K562 (cell line): Measurements from ENCODE around the gene CDCP1. TPM values are rescaled to one million over a fixed set of nuclear protein-coding genes. Genes with fewer than 3 reads are reported as not detected.
A peak's percentile ranks its signal among the peaks of the same experiment; 100 is the strongest.

ENCODE experiments used
- CEBPB ChIP-seq: fragments of 450-650 bp; IDR thresholded peaks from 2 replicates; pipeline ENCODE4 v1.6.1; 2016; ENCODE audit warnings: missing genetic modification characterization, missing compliant biosample characterization
- CLOCK ChIP-seq: fragments of 250-450 bp; sonication (Bioruptor Pico); IDR thresholded peaks from 2 replicates; pipeline ENCODE4 v1.4.0; 2020; ENCODE audit warnings: mild to moderate bottlenecking, moderate library complexity, borderline replicate concordance
- ELF2 ChIP-seq: fragments of 250-450 bp; sonication (Bioruptor Pico); IDR thresholded peaks from 2 replicates; pipeline ENCODE4 v1.5.0; 2021; ENCODE audit warnings: mild to moderate bottlenecking
- ETV1 ChIP-seq: fragments of 450-650 bp; conservative IDR thresholded peaks from 2 replicates; pipeline ENCODE4 v1.6.1; 2016; ENCODE audit warnings: missing genetic modification characterization, control low read depth, low read depth, missing compliant biosample characterization
- HLTF ChIP-seq: fragments of 450-650 bp; IDR thresholded peaks from 2 replicates; pipeline ENCODE4 v1.6.1; 2016
- KAT8 ChIP-seq: fragments of 450-650 bp; IDR thresholded peaks from 2 replicates; pipeline ENCODE4 v1.6.1; 2016; ENCODE audit warnings: low read depth, mild to moderate bottlenecking
- NCOA2 ChIP-seq, 2 experiments: fragments of 450-650 bp; IDR thresholded peaks; 2 replicates each; pipeline ENCODE4 v1.6.1; 2018; ENCODE audit warnings: mild to moderate bottlenecking in 2 of 2, moderate library complexity in 1 of 2; ENCODE audit not compliant: partially characterized antibody in 2 of 2
- PHTF2 ChIP-seq: fragments of 250-450 bp; sonication (Bioruptor Pico); IDR thresholded peaks from 2 replicates; pipeline ENCODE4 v1.5.0; 2021; ENCODE audit warnings: mild to moderate bottlenecking
- PTBP1 ChIP-seq: fragments of 200-400 bp; formaldehyde crosslinking; IDR thresholded peaks from 2 replicates; pipeline ENCODE4 v1.6.1; 2017; ENCODE audit warnings: low read depth, low read length
- SETDB1 ChIP-seq: IDR thresholded peaks from one replicate; pipeline ENCODE4 v1.6.1; 2012; ENCODE audit warnings: low read length, control low read depth, inconsistent platforms
- SOX6 ChIP-seq: fragments of 450-650 bp; IDR thresholded peaks from 2 replicates; pipeline ENCODE4 v1.6.1; 2014; ENCODE audit warnings: mild to moderate bottlenecking
- SP2 ChIP-seq: IDR thresholded peaks from 2 replicates; pipeline ENCODE4 v1.6.1; 2011; ENCODE audit warnings: mild to moderate bottlenecking, low read depth, low read length, moderate library complexity; ENCODE audit not compliant: poor library complexity, severe bottlenecking; ENCODE audit errors: extremely low read depth
- SRSF7 ChIP-seq: fragments of 200-400 bp; formaldehyde crosslinking; optimal IDR thresholded peaks from 2 replicates; pipeline ENCODE3; 2017; ENCODE audit warnings: mild to moderate bottlenecking, low read depth, low read length
- TAF9B ChIP-seq: fragments of 450-650 bp; IDR thresholded peaks from 2 replicates; pipeline ENCODE4 v1.6.1; 2018; ENCODE audit warnings: mild to moderate bottlenecking; ENCODE audit not compliant: partially characterized antibody
- ZBTB9 ChIP-seq: fragments of 450-650 bp; formaldehyde crosslinking; IDR thresholded peaks from 2 replicates; pipeline ENCODE4 v1.4.0; 2020; ENCODE audit warnings: mild to moderate bottlenecking, moderate library complexity
- ZEB2 ChIP-seq: fragments of 450-650 bp; IDR thresholded peaks from 2 replicates; pipeline ENCODE4 v1.6.1; 2016
- ZNF134 ChIP-seq: fragments of 250-450 bp; sonication (Bioruptor Pico); conservative IDR thresholded peaks from 2 replicates; pipeline ENCODE4 v1.4.0; 2020
- ZNF507 ChIP-seq: conservative IDR thresholded peaks from 2 replicates; pipeline ENCODE4 v1.6.1; 2017; ENCODE audit warnings: missing genetic modification characterization, missing compliant biosample characterization
- polyA plus RNA-seq, 8 experiments: library from polyadenylated mRNA; depleted of rRNA in 4 of 8; stranded (reverse) in 5 of 8; unstranded in 3 of 8; fragments of >200 nt; fragmentation: Nextera tagmentation in 2 of 8; fragmentation: Illumina TruSeq in 1 of 8; extraction: Ambion mirVana in 2 of 8; extraction: Trizol in 1 of 8; gene quantifications; 2 replicates each; pipeline versions ENCODE4 v1.2.1 to v1.2.3, GENCODE V29; 2011 to 2014; ENCODE audit warnings: inconsistent platforms in 1 of 8, missing spikeins in 1 of 8
- total RNA-seq, 7 experiments: library from RNA; depleted of rRNA in 6 of 7; stranded (reverse); fragments of >200 nt in 6 of 7; fragmentation: Illumina TruSeq in 2 of 7; extraction: Trizol in 2 of 7; gene quantifications; 2 replicates each; pipeline versions ENCODE4 v1.2.1 to v1.2.3, GENCODE V29; 2011 to 2021; ENCODE audit warnings: low replicate concordance in 1 of 7
- TF ChIP-seq, protein P1 (sequence below): sonication (generic); IDR thresholded peaks from 2 replicates; pipeline ENCODE4 v1.6.1; 2016
- TF ChIP-seq, protein P2 (sequence below): fragments of 250-450 bp; sonication (Bioruptor Pico); IDR thresholded peaks from 2 replicates; pipeline ENCODE4 v1.5.1; 2021; ENCODE audit warnings: mild to moderate bottlenecking

The CDCP1 gene
- total and polyA plus RNA-seq, 9 of the 15 experiments (the other 6 are each of a cell fraction or from before 2014, with no cell fraction given), result 3.9 to 16.4 (median 5.2) TPM

DNA sequence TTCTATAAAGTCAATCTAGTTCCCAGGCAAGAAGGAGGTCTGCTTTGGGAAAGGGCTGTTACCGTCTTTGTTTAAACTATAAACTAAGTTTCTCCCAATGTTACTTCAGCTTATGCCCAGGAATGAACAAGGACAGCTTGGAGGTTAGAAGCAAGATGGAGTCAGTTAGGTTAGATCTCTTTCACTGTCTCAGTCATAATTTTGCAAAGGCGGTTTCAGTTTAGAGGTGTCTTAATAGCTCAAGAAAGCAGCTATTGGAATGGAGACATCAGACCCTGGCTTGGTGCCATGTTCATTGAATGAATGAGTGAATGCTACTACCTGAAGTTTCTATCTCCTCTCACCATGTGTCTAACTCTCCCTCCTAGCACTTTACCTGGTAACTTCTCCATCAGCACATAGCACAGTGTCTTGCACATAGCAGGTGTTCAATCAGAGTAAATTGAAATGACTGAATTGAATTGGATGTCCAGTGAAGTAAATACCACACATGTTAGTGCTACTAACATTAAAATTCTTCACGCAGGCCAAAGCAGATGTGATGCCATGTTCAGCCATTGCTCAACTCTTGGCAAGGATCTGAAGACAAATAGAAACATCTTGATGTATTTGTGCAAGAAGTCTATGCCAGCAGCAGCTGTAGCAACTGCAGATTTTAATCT, 91.9 kb downstream of the CDCP1 start (continued):
- TF ChIP-seq CLOCK (CRISPR knock-in tag) (peak; percentile 69; the same call in 1 of the 2 replicates), KAT8 (no peak), ZEB2 (no peak), HLTF (no peak), ETV1 (tag) (peak; percentile 77), ZNF507 (tag) (no peak), SRSF7 (no peak), SETDB1 (no peak), SP2 (no peak), ZNF134 (CRISPR knock-in tag) (peak; percentile 74), TAF9B (peak; percentile 1), ZBTB9 (peak; percentile 98), PHTF2 (CRISPR knock-in tag) (peak; percentile 88; the same call in 1 of the 2 replicates), CEBPB (tag) (no peak; the same call in 1 of the 2 replicates), PTBP1 (no peak), SOX6 (no peak), ELF2 (CRISPR knock-in tag) (peak; percentile 65; the same call in 1 of the 2 replicates), NCOA2 (IDR thresholded peaks at IDR 0.05; ENCODE audit: partially characterized antibody in 2 of 2) (no peak)
- TF ChIP-seq, protein P1, sequence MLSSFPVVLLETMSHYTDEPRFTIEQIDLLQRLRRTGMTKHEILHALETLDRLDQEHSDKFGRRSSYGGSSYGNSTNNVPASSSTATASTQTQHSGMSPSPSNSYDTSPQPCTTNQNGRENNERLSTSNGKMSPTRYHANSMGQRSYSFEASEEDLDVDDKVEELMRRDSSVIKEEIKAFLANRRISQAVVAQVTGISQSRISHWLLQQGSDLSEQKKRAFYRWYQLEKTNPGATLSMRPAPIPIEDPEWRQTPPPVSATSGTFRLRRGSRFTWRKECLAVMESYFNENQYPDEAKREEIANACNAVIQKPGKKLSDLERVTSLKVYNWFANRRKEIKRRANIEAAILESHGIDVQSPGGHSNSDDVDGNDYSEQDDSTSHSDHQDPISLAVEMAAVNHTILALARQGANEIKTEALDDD, result no peak
- TF ChIP-seq, protein P2, sequence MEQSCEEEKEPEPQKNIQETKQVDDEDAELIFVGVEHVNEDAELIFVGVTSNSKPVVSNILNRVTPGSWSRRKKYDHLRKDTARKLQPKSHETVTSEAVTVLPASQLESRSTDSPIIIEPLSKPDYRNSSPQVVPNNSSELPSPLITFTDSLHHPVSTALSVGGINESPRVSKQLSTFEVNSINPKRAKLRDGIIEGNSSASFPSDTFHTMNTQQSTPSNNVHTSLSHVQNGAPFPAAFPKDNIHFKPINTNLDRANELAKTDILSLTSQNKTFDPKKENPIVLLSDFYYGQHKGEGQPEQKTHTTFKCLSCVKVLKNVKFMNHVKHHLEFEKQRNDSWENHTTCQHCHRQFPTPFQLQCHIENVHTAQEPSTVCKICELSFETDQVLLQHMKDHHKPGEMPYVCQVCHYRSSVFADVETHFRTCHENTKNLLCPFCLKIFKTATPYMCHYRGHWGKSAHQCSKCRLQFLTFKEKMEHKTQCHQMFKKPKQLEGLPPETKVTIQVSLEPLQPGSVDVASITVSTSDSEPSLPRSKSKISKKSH (CRISPR knock-in tag), result 0 out of 2 replicates have a peak, but pooled peaks have one; percentile 46
